HEK293T (cell line): ENCODE data around the gene C18orf63.

ENCODE experiments used
- ARNT ChIP-seq: fragments of 450-650 bp; IDR thresholded peaks from 2 replicates; pipeline ENCODE4 v1.6.1; 2017; ENCODE audit warnings: mild to moderate bottlenecking
- BHLHE40 ChIP-seq: fragments of 450-650 bp; IDR thresholded peaks from 2 replicates; pipeline ENCODE4 v1.6.1; 2016; ENCODE audit warnings: mild to moderate bottlenecking, moderate library complexity, borderline replicate concordance
- ELF4 ChIP-seq: fragments of 450-650 bp; IDR thresholded peaks from 2 replicates; pipeline ENCODE4 v1.6.1; 2017; ENCODE audit warnings: antibody characterized with exemption
- FOXA1 ChIP-seq: fragments of 450-650 bp; IDR thresholded peaks from 2 replicates; pipeline ENCODE4 v1.6.1; 2016; ENCODE audit warnings: mild to moderate bottlenecking
- FOXM1 ChIP-seq: fragments of 450-650 bp; IDR thresholded peaks from 2 replicates; pipeline ENCODE4 v1.6.1; 2017; ENCODE audit warnings: mild to moderate bottlenecking, borderline replicate concordance
- HDGF ChIP-seq: fragments of 450-650 bp; IDR thresholded peaks from 2 replicates; pipeline ENCODE4 v1.6.1; 2017; ENCODE audit warnings: antibody characterized with exemption, borderline replicate concordance
- L3MBTL2 ChIP-seq: fragments of 450-650 bp; conservative IDR thresholded peaks from 2 replicates; pipeline ENCODE4 v1.6.1; 2016; ENCODE audit warnings: mild to moderate bottlenecking
- PKNOX1 ChIP-seq: fragments of 450-650 bp; IDR thresholded peaks from 2 replicates; pipeline ENCODE4 v1.6.1; 2016
- SP1 ChIP-seq: fragments of 450-650 bp; IDR thresholded peaks from 2 replicates; pipeline ENCODE4 v1.6.1; 2017
- SUZ12 ChIP-seq: fragments of 450-650 bp; IDR thresholded peaks from 2 replicates; pipeline ENCODE4 v1.6.1; 2016; ENCODE audit warnings: mild to moderate bottlenecking
- TARDBP ChIP-seq: fragments of 450-650 bp; IDR thresholded peaks from 2 replicates; pipeline ENCODE4 v1.6.1; 2016
- ZNF384 ChIP-seq: fragments of 450-650 bp; IDR thresholded peaks from 2 replicates; pipeline ENCODE4 v1.6.1; 2016

- no peak for TF ChIP-seq BHLHE40
- no peak for TF ChIP-seq L3MBTL2
- TF ChIP-seq SUZ12 = no peak
- TF ChIP-seq SP1 = no peak
- TF ChIP-seq ARNT = no peak
- TF ChIP-seq FOXA1 = no peak
- no peak for TF ChIP-seq ZNF384
- no peak for TF ChIP-seq PKNOX1
- no peak for TF ChIP-seq FOXM1
- no peak for TF ChIP-seq ELF4
- no peak for TF ChIP-seq TARDBP
- no peak for TF ChIP-seq HDGF
Observed at GRCh38 chr18:74328206-74328605, 12.6 kb downstream of the C18orf63 start.
